ENCODE data around the gene LSG1. TPM values are rescaled to one million over a fixed set of nuclear protein-coding genes. Genes with fewer than 3 reads are reported as not detected.

Gene LSG1
- total RNA-seq, 1 experiment from 2014 or later: 39.7 TPM

GRCh38 chr3:194592798-194593752, 78.9 kb downstream of the LSG1 start (continued):
- TF ChIP-seq, protein P1, sequence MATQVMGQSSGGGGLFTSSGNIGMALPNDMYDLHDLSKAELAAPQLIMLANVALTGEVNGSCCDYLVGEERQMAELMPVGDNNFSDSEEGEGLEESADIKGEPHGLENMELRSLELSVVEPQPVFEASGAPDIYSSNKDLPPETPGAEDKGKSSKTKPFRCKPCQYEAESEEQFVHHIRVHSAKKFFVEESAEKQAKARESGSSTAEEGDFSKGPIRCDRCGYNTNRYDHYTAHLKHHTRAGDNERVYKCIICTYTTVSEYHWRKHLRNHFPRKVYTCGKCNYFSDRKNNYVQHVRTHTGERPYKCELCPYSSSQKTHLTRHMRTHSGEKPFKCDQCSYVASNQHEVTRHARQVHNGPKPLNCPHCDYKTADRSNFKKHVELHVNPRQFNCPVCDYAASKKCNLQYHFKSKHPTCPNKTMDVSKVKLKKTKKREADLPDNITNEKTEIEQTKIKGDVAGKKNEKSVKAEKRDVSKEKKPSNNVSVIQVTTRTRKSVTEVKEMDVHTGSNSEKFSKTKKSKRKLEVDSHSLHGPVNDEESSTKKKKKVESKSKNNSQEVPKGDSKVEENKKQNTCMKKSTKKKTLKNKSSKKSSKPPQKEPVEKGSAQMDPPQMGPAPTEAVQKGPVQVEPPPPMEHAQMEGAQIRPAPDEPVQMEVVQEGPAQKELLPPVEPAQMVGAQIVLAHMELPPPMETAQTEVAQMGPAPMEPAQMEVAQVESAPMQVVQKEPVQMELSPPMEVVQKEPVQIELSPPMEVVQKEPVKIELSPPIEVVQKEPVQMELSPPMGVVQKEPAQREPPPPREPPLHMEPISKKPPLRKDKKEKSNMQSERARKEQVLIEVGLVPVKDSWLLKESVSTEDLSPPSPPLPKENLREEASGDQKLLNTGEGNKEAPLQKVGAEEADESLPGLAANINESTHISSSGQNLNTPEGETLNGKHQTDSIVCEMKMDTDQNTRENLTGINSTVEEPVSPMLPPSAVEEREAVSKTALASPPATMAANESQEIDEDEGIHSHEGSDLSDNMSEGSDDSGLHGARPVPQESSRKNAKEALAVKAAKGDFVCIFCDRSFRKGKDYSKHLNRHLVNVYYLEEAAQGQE (IDR thresholded peaks at IDR 0.05; ENCODE audit: low read depth): no peak
- TF ChIP-seq RAD21 (IDR thresholded peaks at IDR 0.05; ENCODE audit: low read depth) (peak; percentile 50), JUND (IDR thresholded peaks at IDR 0.05) (peak; percentile 94), MAX (IDR thresholded peaks at IDR 0.05) (peak; percentile 79), SP1 (IDR thresholded peaks at IDR 0.05; ENCODE audit: low read depth) (peak; percentile 94), EGR1 (IDR thresholded peaks at IDR 0.05; ENCODE audit: low read depth) (no peak), CEBPB (IDR thresholded peaks at IDR 0.05; ENCODE audit: low read depth) (peak; percentile 91), ZNF274 (IDR thresholded peaks at IDR 0.05; ENCODE audit: low read depth, low read length) (no peak), SIN3A (IDR thresholded peaks at IDR 0.05; ENCODE audit: low read depth) (peak; percentile 92), CBX3 (IDR thresholded peaks at IDR 0.05; ENCODE audit: low read depth) (peak; percentile 93; the same call in 1 of the 2 replicates), POLR2A (IDR thresholded peaks at IDR 0.05; ENCODE audit: borderline replicate concordance, extremely low read depth, insufficient read depth, insufficient read length) (no peak), FOSL1 (IDR thresholded peaks at IDR 0.05; ENCODE audit: low read depth) (peak; percentile 93)

Other genes with a start within 250 kb of the LSG1 start
- 139 TPM for gene ATP13A3, start 185.2 kb downstream of the LSG1 start, total RNA-seq (2021; ENCODE audit: unreplicated experiment)
- gene TMEM44, start 38.8 kb downstream of the LSG1 start, total RNA-seq (2021; ENCODE audit: unreplicated experiment): 30.3 TPM
- 6.8 TPM for gene FAM43A, start 13.7 kb upstream of the LSG1 start, total RNA-seq (2021; ENCODE audit: unreplicated experiment)

Measured in HCT116 (cell line).